Duodenal mucosa (tissue), 2 donors: ENCODE measurements around the gene ZNF521.

Experiments
- H3K27ac ChIP-seq: one replicate; pipeline ENCODE4 v1.7.0; 2013; ENCODE audit warnings: low read depth, low read length
- H3K27me3 ChIP-seq, 2 donors: one replicate each; pipeline ENCODE4 v1.7.0; 2013; ENCODE audit warnings: low read length in 2 of 2, control low read depth in 1 of 2; ENCODE audit not compliant: insufficient read depth in 2 of 2, control insufficient read depth in 1 of 2
- H3K36me3 ChIP-seq, 2 donors: one replicate each; pipeline ENCODE4 v1.7.0; 2013; ENCODE audit warnings: low read length in 2 of 2, control low read depth in 1 of 2; ENCODE audit not compliant: insufficient read depth in 2 of 2, control insufficient read depth in 1 of 2
- H3K4me1 ChIP-seq, 2 donors: one replicate each; pipeline ENCODE4 v1.7.0; 2013; ENCODE audit warnings: low read length in 2 of 2, control low read depth in 1 of 2; ENCODE audit not compliant: insufficient read depth in 2 of 2, control insufficient read depth in 1 of 2
- H3K4me3 ChIP-seq, 2 donors: one replicate each; pipeline ENCODE4 v1.7.0; 2013; ENCODE audit warnings: low read length in 2 of 2, low read depth in 1 of 2
- H3K9ac ChIP-seq, 2 donors: one replicate each; pipeline ENCODE4 v1.7.0; 2013; ENCODE audit warnings: low read length in 2 of 2, low read depth in 1 of 2
- H3K9me3 ChIP-seq, 2 donors: one replicate each; pipeline ENCODE4 v1.7.0; 2013; ENCODE audit warnings: low read length in 2 of 2, control low read depth in 1 of 2; ENCODE audit not compliant: control insufficient read depth in 1 of 2

Gene ZNF521

DNA sequence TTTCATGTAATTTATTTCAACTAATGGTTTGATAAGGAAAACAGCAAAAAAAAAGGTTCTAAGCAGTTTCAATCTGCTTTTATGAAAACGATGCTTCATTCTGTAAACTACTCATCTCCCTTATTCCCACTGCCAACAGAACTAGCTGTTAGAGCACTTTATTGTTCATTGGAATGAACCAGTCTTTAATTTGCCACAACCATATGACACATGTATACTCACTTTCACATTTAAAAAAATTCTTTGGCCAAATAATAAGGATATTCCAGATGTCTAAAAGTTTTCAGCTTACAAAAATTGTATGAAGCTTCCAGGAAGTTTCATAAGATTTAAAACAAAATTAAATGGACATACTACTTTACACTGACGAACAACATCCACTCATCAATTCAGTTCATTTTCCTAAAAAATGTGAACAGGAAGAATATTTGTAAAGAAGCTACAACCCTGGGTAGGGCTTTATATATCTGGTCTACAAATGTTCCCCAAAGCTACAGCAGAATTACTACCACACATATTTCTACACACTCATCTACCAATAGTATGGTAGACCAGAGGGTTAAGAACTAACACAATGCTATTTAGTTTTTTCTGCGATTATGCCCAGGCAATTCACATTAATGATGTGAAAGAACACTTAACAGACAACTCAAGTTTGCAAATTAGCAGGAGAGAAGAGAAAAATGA is 37.7 kb downstream of the ZNF521 start:
- Histone ChIP-seq H3K4me3 (no peak overlapping the region), H3K9me3 (no peaks in the 10 kb centered on the region), H3K9ac (no peak overlapping the region), H3K4me1 (no peaks in the 10 kb centered on the region), H3K27ac (no peak overlapping the region), H3K36me3 (no peaks in the 10 kb centered on the region), H3K27me3 (no peaks in the 10 kb centered on the region)

DNA sequence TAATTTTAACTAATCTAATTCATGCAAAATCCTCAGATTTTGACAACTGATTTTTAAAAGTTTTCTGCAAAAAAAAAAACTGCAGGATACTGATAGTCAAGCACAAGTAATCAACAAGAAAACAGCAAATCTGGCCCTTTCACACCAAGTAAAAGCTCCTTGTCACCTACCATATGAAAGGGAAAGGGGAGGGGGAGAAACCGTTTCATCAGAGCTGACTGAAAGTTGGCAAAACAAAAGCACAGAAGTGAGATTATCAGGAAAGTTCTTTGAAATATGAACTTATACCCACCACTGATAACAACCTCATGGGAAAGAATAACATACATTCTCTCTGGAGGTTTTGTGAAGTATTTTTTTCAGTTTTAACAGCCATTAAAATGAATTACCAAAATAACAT is 38.7 kb downstream of the ZNF521 start:
- H3K4me3 ChIP-seq: no peak overlapping the region
- H3K9ac ChIP-seq: no peak overlapping the region
- H3K36me3 ChIP-seq: no peaks in the 10 kb centered on the region
- no peaks in the 10 kb centered on the region for H3K27me3 ChIP-seq
- H3K4me1 ChIP-seq: no peaks in the 10 kb centered on the region
- no peak overlapping the region for H3K27ac ChIP-seq
- no peaks in the 10 kb centered on the region for H3K9me3 ChIP-seq

DNA sequence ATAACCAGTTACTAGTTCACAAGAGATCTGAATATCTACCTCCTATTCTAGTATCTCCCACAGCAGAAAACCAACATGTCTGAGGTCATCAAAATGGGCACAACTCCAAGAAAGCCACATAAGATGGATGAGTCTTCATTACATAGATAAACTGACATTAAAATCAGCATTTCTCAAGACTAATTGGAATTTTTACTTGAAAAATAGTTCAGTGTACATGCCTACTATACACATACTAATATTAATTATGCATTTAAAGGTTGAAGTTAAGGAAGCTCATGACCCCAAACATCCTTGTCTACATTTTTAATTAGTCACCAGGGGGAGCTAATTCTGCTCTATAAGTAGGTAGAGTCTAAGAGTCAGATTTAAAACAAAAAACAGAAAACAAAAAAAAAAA is 41.9 kb downstream of the ZNF521 start:
- no peaks in the 10 kb centered on the region for H3K4me1 ChIP-seq
- H3K27ac ChIP-seq: no peak overlapping the region
- no peak overlapping the region for H3K4me3 ChIP-seq
- no peaks in the 10 kb centered on the region for H3K27me3 ChIP-seq
- no peak overlapping the region for H3K9ac ChIP-seq
- H3K9me3 ChIP-seq: no peaks in the 10 kb centered on the region
- H3K36me3 ChIP-seq: no peaks in the 10 kb centered on the region

DNA sequence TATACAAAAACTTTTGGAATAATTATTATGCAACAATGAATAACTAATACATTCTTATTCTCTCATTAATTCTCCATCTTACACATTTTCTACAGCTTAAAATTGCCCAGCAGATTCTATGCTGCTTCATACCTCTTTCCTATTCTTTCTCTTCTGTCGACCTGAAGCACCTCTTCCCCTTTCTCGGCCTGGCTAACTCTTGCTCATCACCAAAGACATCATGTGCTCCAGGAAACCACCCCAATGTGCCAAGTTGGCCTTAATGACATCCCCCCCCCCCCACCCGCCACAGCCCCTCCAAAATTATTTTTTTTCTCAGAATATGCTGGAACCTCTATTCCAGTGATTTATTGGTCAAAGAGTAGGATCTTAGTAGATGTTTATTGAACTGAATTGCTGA is 43.6 kb downstream of the ZNF521 start:
- Histone ChIP-seq H3K9ac (no peak overlapping the region), H3K9me3 (no peaks in the 10 kb centered on the region), H3K4me3 (no peak overlapping the region), H3K36me3 (no peaks in the 10 kb centered on the region), H3K27ac (no peak overlapping the region), H3K4me1 (no peaks in the 10 kb centered on the region), H3K27me3 (no peaks in the 10 kb centered on the region)

DNA sequence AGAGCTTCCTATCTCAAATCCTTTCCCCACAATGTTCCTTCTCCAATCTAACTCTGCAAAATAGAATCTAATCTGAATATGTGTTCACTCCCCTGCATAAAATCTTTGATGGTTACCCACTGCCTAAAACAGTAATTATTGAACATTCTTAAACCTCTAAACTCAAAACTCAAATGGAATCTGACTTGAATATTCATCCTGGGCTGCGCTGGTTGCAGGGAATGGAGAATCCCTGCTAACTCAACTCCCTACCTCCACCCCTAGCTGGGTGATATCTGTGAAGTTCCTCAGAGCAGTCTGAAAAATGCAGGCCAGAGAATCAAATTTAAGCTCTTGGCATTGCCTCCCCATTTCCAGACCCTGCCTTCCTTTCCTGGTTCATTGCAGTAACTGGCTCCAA is 44.8 kb downstream of the ZNF521 start:
- H3K27ac ChIP-seq: no peak overlapping the region
- H3K4me1 ChIP-seq: no peaks in the 10 kb centered on the region
- no peak overlapping the region for H3K9ac ChIP-seq
- no peaks in the 10 kb centered on the region for H3K27me3 ChIP-seq
- no peaks in the 10 kb centered on the region for H3K9me3 ChIP-seq
- H3K4me3 ChIP-seq: no peak overlapping the region
- no peaks in the 10 kb centered on the region for H3K36me3 ChIP-seq

DNA sequence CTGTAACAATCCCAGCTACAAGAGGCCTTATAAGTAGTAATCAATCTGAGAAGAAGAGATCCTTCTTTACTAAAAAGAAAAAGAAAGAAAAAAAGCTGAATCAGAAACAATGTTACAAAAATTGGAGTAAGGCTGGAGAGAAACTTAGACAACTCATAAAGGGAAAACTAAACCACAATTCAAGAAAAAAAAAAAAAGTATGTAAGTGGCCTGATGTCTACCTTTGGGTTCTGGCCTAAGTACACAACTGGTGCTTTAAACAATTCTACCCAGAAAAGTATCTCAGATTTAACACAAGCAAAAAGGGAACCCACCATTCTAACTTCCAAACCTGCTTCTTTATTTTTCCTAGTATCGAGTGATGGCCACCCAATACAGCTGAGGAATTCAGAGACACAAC is 45.3 kb downstream of the ZNF521 start:
- Histone ChIP-seq H3K4me1 (no peaks in the 10 kb centered on the region), H3K9ac (no peak overlapping the region), H3K4me3 (no peak overlapping the region), H3K27ac (no peak overlapping the region), H3K36me3 (no peaks in the 10 kb centered on the region), H3K9me3 (no peaks in the 10 kb centered on the region), H3K27me3 (no peaks in the 10 kb centered on the region)

DNA sequence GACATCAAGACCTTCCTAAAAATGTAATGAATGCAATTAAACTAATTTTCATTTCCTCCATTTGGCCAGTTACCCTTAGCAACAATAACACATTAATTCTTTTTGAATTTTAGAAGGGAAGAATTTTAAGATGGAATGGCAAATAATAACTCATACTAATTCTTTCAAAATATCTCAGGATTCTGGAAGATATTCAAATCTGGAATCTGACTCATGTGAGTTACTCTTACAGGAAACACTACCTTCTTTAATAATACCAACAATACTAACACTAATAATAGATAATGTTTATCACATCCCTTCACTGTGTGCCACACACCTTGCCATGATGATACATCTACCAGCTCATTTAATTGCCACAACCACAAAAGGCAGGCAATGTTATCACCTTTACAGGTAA is 46.4 kb downstream of the ZNF521 start:
- Histone ChIP-seq H3K27me3 (no peaks in the 10 kb centered on the region), H3K4me1 (no peaks in the 10 kb centered on the region), H3K9me3 (no peaks in the 10 kb centered on the region), H3K27ac (no peak overlapping the region), H3K36me3 (no peaks in the 10 kb centered on the region), H3K4me3 (no peak overlapping the region), H3K9ac (no peak overlapping the region)

DNA sequence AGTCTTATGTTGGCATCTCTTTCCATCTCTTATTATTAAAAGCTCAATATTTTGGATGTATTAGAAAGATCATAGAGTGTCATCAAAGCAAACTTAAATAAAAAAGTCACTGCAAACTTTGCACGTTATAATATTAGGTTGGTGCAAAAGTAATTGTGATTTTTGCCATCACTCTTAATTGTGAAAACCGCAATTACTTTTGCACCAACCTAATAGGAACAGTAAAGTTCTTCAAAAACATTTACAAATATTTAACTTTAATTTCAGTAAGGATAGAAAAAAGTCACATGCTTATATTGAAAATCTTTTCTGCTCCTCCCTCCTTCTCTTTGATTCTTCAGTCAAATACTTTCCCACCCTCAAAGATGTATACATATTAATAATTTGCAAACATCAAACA is 51.5 kb downstream of the ZNF521 start:
- H3K27me3 ChIP-seq: no peaks in the 10 kb centered on the region
- no peak overlapping the region for H3K4me3 ChIP-seq
- H3K9me3 ChIP-seq: no peaks in the 10 kb centered on the region

DNA sequence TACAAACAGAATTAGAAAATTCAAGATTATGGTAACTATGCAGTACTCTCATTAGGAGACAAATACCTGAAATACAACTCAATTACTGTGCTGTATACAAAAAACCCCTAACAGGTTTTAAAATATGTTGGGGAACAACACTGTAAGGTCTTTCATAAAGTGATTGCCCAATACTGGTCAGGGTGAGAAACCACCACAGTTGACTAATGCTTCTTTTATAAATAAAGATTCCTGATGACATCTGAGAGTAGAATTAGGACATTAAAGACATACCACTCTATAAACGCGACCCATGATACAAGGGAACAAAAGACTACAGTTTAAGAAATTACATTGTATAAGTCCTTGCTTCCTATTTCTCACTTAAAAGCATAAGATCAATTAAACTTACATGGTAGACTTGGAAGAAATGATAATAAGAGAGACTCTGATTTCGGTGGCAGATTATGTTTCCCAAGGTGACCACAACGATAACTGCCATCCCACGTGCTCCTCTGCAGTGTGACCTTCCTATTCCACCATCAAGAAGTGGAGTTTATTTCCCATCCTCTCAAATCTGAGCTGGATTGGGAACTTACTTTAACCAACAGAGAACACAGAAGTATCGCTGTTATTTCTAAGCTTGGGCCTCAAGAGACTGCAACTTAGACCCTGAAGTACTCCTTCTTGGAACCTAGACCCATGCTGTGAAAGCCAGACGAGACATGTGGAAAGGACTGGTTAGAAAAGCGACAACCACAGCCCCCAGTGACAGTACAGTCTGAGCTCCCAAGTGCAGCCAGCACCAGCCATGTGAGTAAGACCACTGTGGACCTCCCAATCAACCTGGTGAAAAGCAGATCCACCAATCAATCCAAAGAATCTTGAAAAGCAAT is 52.3 kb downstream of the ZNF521 start:
- Histone ChIP-seq H3K9me3 (no peaks in the 10 kb centered on the region), H3K27me3 (no peaks in the 10 kb centered on the region), H3K9ac (no peak overlapping the region), H3K36me3 (no peaks in the 10 kb centered on the region), H3K4me1 (no peaks in the 10 kb centered on the region), H3K27ac (no peak overlapping the region), H3K4me3 (no peak overlapping the region)

More for the DNA sequence above, 51.5 kb downstream of the ZNF521 start:
- Histone ChIP-seq H3K4me1 (no peaks in the 10 kb centered on the region), H3K36me3 (no peaks in the 10 kb centered on the region), H3K9ac (no peak overlapping the region), H3K27ac (no peak overlapping the region)

DNA sequence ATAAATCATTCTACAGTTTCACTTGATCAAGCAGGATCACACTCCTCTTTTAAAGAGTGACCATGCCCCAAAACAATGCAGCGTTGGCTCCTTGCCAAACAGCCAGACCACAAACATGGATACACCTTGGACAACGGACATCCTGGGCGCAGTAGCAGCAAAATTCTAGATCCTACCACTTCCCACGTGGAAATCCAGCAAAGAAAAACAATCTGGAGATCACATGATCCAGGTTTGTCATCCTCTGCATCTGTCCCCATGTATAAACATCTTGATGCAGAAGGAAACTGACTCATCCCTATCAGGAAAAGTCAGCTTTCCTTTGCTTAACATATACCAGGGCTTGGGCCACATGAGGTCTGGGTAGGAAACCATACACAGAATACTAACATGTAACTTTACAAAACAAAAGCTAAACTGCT is 53.1 kb downstream of the ZNF521 start:
- H3K27ac ChIP-seq: no peak overlapping the region
- H3K4me3 ChIP-seq: no peak overlapping the region
- no peaks in the 10 kb centered on the region for H3K4me1 ChIP-seq
- no peak overlapping the region for H3K9ac ChIP-seq
- no peaks in the 10 kb centered on the region for H3K27me3 ChIP-seq
- no peaks in the 10 kb centered on the region for H3K9me3 ChIP-seq
- H3K36me3 ChIP-seq: no peaks in the 10 kb centered on the region
